GM10847 (cell line): Measurements from ENCODE around the gene LY6G6D.

ENCODE experiments used
- POLR2A ChIP-seq: IDR thresholded peaks from 2 replicates; pipeline ENCODE4 v1.6.1; 2011; ENCODE audit not compliant: insufficient read length; ENCODE audit errors: extremely low read depth

The LY6G6D gene

DNA sequence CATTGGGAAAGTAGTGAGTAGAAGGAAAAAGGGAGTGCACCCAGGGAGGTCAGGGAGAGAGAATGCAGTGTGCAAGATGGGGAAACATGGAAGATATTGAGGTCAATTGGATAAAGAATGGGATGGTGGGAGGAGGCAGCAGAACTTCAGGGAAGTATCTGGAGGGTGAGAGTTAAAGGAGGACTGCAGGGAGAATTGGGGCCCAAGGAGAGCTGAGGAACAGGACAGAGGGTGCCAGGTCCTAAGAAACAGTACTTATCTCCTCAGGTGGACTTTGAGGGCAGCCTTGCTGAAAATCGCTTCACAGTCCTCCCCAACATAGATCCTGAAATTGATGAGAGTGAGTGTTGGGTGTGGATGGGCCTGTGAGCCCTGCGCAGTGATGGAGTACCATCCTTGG lies 43.1 kb downstream of the LY6G6D start:
- TF ChIP-seq POLR2A, result no peak

- no peak for TF ChIP-seq POLR2A
Observed at GRCh38 chr6:31760790-31761189, 45.6 kb downstream of the LY6G6D start.

DNA sequence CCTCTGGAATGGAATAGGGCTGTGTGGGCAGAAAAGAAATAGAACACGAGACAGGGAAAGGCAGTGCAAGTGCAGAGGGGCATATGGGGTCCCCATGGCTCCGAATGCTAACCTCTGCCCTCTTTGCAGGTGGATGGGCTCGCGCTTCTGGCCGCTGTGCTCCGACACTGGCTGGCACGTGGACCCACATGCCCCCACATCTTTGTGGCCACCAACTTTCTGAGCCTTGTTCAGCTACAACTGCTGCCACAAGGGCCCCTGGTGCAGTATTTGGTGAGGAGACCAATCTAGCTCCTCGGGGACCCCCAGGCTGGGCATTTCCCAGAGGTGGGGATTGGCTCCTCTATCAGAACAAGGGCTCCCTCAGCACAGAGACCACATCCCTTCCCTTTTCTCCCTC lies 46.2 kb downstream of the LY6G6D start:
- no peak for TF ChIP-seq POLR2A

DNA sequence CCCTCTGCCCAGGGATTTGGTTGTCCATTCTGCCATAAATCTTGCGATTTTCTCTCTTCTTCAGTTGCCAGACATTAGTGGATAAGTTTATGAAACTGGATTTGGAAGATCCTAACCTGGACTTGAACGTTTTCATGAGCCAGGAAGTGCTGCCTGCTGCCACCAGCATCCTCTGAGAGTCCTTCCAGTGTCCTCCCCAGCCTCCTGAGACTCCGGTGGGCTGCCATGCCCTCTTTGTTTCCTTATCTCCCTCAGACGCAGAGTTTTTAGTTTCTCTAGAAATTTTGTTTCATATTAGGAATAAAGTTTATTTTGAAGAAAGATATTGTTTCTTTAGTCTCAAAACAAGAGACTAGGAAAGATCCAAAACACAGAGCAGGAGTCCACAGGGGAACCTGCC lies 47.2 kb downstream of the LY6G6D start, which contains the start of gene SAPCD1:
TSS of gene SAPCD1 (plus strand) at position 301 of the 400 bp plus-strand sequence. CDS start 399 bp downstream, outside the sequence.
- TF ChIP-seq POLR2A, result no peak

DNA sequence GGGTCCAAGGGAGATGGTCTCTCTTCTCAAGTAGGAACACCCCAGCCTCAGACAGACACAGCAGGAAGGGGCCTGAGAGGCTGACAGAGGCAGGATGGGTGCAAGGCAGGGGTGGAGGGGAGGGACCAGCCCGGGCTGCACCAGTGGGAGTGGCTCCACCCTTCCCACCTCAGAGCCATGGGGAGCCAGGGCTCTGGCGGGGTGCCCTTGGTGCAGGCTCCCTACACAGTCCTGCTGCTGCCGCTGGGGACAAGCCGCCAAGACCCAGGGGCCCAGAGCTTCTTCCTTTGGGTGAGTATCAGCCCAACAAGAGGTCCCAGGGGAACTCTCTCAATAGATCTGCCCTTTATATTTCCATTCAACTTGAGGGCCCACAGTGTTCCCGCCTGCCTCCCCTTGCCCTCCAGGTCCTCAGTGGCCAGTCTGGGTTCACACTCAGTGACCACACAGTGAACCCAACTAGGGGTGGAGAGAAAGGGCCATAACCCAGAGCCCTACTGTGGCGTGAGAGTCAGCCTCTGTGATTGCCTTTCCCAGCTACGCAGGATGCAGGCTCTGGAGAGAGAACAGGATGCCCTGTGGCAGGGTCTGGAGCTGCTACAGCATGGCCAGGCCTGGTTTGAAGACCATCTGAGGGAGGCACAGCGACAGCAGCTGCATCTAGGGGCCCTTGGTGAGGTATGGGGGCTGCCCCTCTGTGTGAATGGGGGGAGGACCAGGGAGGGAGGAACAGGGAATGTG lies 47.9 kb downstream of the LY6G6D start:
- TF ChIP-seq POLR2A, result no peak

DNA sequence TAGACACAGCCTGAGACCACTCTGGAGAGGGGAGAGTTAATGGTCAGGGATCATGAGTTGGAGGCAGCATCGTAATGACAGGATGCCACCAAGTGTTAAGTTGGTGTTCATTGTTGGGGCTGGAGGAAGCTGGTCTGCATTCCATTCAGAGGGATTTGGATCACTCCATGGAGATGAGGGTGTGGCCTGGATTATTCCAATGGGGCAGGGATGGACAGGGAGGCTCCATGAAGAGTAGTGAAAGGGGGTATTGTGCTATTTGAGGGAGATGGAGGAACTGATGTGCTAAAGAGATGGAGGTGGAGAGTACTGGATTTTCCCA lies 48.4 kb downstream of the LY6G6D start:
- no peak for TF ChIP-seq POLR2A

GRCh38 chr6:31764198-31764597 lies 49.0 kb downstream of the LY6G6D start:
- TF ChIP-seq POLR2A, result no peak

- no peak for TF ChIP-seq POLR2A
Observed at GRCh38 chr6:31765559-31765909, 50.4 kb downstream of the LY6G6D start.

DNA sequence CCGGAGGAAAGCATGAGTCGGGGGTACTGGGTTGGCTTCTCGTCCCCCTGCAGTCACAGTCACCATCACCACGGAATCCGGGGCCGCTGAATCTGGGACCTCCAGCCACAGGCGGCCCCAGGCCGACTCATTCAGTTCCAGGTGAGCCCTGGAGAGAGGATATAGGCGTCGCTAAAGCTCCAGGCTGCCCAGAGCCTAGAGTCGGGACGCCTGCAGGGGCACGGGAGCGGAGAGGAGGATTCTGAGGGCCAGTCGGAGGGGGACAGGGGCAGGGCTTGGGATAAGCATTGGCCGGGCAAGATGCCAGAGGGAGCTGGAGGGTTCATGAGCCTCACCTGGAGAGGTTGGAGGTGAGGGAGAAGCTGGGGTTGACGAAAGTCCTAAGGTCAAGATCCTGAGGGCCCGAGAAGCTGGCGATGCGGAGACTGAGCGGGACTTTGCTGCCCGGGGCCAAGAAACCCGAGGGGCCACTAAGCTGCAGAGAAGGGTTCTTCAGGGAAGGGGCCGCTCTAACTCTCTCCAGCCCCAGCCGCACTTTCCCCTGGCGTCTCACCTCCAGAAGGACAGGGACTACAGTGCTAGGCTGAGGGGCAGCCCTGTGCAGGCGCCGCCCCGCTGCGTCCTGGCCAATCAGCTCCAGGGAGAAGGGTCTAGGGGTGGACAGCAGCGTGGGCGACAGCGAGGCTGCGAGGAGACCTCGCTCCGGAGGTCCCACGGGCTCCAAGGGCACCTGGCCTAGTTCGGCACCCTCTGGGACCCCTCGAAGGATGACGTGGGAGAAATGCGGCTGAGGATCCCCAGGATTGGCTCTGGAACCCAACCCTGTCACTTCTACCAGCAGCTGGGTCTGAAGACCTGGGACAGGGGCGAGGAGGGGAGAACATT lies 51.0 kb downstream of the LY6G6D start:
- no peak for TF ChIP-seq POLR2A

- no peak for TF ChIP-seq POLR2A
Observed at GRCh38 chr6:31767096-31767645, 52.0 kb downstream of the LY6G6D start.
